ENCODE results near the gene ARX.

Gene ARX

GRCh38 chrX:25015486-25016360 is at the start of gene ARX:
TSS of gene ARX (minus strand) at chrX:25015965. CDS start at chrX:25015737, 228 bp downstream.
- DNase-seq (ENCODE audit: low read depth in 3 of 3, low spot score in 1 of 3): no peak

GRCh38 chrX:25059273-25059672 is 43.5 kb upstream of the ARX start:
- no peak for DNase-seq (ENCODE audit: low read depth in 3 of 3, low spot score in 1 of 3)

- DNase-seq (ENCODE audit: low read depth in 3 of 3, low spot score in 1 of 3): no peak
Measured at GRCh38 chrX:25052798-25053534, 37.2 kb upstream of the ARX start.

- DNase-seq (ENCODE audit: low read depth in 3 of 3, low spot score in 1 of 3): no peak
Measured at GRCh38 chrX:25049971-25050370, 34.2 kb upstream of the ARX start.

- DNase-seq (ENCODE audit: low read depth in 3 of 3, low spot score in 1 of 3): no peak
Measured at GRCh38 chrX:25049357-25049756, 33.6 kb upstream of the ARX start.

GRCh38 chrX:25048178-25048577 is 32.4 kb upstream of the ARX start:
- DNase-seq (ENCODE audit: low read depth in 3 of 3, low spot score in 1 of 3): no peak

GRCh38 chrX:25043192-25043591 is 27.4 kb upstream of the ARX start:
- no peak for DNase-seq (ENCODE audit: low read depth in 3 of 3, low spot score in 1 of 3)

- no peak for DNase-seq (ENCODE audit: low read depth in 3 of 3, low spot score in 1 of 3)
Measured at GRCh38 chrX:25039036-25039435, 23.3 kb upstream of the ARX start.

- DNase-seq (ENCODE audit: low read depth in 3 of 3, low spot score in 1 of 3): no peak
Measured at GRCh38 chrX:25034889-25035288, 19.1 kb upstream of the ARX start.

GRCh38 chrX:25029288-25029825 is 13.6 kb upstream of the ARX start:
- no peak for DNase-seq (ENCODE audit: low read depth in 3 of 3, low spot score in 1 of 3)

- DNase-seq (ENCODE audit: low read depth in 3 of 3, low spot score in 1 of 3): no peak
Measured at GRCh38 chrX:25028726-25029125, 13.0 kb upstream of the ARX start.

GRCh38 chrX:25026576-25026975 is 10.8 kb upstream of the ARX start:
- DNase-seq (ENCODE audit: low read depth in 3 of 3, low spot score in 1 of 3): no peak

GRCh38 chrX:25025615-25026014 is 9.8 kb upstream of the ARX start:
- no peak for DNase-seq (ENCODE audit: low read depth in 3 of 3, low spot score in 1 of 3)

- no peak for DNase-seq (ENCODE audit: low read depth in 3 of 3, low spot score in 1 of 3)
Measured at GRCh38 chrX:25023908-25024307, 8.1 kb upstream of the ARX start.

- DNase-seq (ENCODE audit: low read depth in 3 of 3, low spot score in 1 of 3): no peak
Measured at GRCh38 chrX:25022499-25023325, 6.9 kb upstream of the ARX start.

GRCh38 chrX:25020905-25021449 is 5.2 kb upstream of the ARX start:
- DNase-seq (ENCODE audit: low read depth in 3 of 3, low spot score in 1 of 3): no peak

- no peak for DNase-seq (ENCODE audit: low read depth in 3 of 3, low spot score in 1 of 3)
Measured at GRCh38 chrX:25020391-25020904, 4.7 kb upstream of the ARX start.

GRCh38 chrX:25019707-25020390 is 4.1 kb upstream of the ARX start:
- no peak for DNase-seq (ENCODE audit: low read depth in 3 of 3, low spot score in 1 of 3)

- DNase-seq (ENCODE audit: low read depth in 3 of 3, low spot score in 1 of 3): no peak
Measured at GRCh38 chrX:25018682-25019081, 2.9 kb upstream of the ARX start.

GRCh38 chrX:25017667-25018247 is 2.0 kb upstream of the ARX start:
- DNase-seq (ENCODE audit: low read depth in 3 of 3, low spot score in 1 of 3): no peak
